Pons (tissue), 1 donor: ENCODE data around the gene HOXA3.
A peak's percentile ranks its signal among the peaks of the same experiment; 100 is the strongest.

Experiments
- DNase-seq: peaks from one replicate; pipeline ENCODE4 v3.0.0-alpha.2; 2016; ENCODE audit warnings: low spot score

The HOXA3 gene

GRCh38 chr7:27091105-27091504 lies 61.3 kb downstream of the HOXA3 start:
- DNase-seq, result no peak

- DNase-seq, result no peak
Observed at GRCh38 chr7:27088002-27088922, 64.1 kb downstream of the HOXA3 start.

GRCh38 chr7:27083646-27084045 lies 68.7 kb downstream of the HOXA3 start:
- no peak for DNase-seq

GRCh38 chr7:27082171-27082570 lies 70.2 kb downstream of the HOXA3 start:
- no peak for DNase-seq

GRCh38 chr7:27080844-27081436 lies 71.4 kb downstream of the HOXA3 start:
- DNase-seq, result no peak

GRCh38 chr7:27079234-27079975 lies 73.0 kb downstream of the HOXA3 start:
- DNase-seq, result no peak

GRCh38 chr7:27078616-27079233 lies 73.7 kb downstream of the HOXA3 start:
- no peak for DNase-seq

GRCh38 chr7:27073076-27073475 lies 79.3 kb downstream of the HOXA3 start:
- DNase-seq, result no peak

- no peak for DNase-seq
Observed at GRCh38 chr7:27071622-27072390, 80.6 kb downstream of the HOXA3 start.

- no peak for DNase-seq
Observed at GRCh38 chr7:27068259-27068658, 84.1 kb downstream of the HOXA3 start.

- DNase-seq, result no peak
Observed at GRCh38 chr7:27066148-27066547, 86.2 kb downstream of the HOXA3 start.

GRCh38 chr7:27065709-27066108 lies 86.7 kb downstream of the HOXA3 start:
- DNase-seq, result no peak

GRCh38 chr7:27064661-27065060 lies 87.7 kb downstream of the HOXA3 start:
- no peak for DNase-seq

- DNase-seq, result peak; percentile 12
Observed at GRCh38 chr7:27064159-27064558, 88.2 kb downstream of the HOXA3 start.

- DNase-seq, result no peak
Observed at GRCh38 chr7:27062946-27063345, 89.4 kb downstream of the HOXA3 start.
